ENCODE results near the gene ACOX1.

The ACOX1 gene

GRCh38 chr17:75925912-75926311, 53.1 kb downstream of the ACOX1 start:
- no peak for TF ChIP-seq EZH2 (optimal IDR thresholded peaks at IDR 0.05; ENCODE audit: low read depth, low read length)
- Histone ChIP-seq H3K27ac (ENCODE audit: low read length) (no peak overlapping the region), H3K9me2 (replicated peaks; ENCODE audit: insufficient read depth, low read length) (no peaks in the 10 kb centered on the region), H4K20me1 (ENCODE audit: insufficient read depth, low read length) (no peaks in the 10 kb centered on the region), H3F3A (ENCODE audit: insufficient read depth, low read length) (no peaks in the 10 kb centered on the region), H3K4me1 (ENCODE audit: low read length) (no peaks in the 10 kb centered on the region), H3K27me3 (replicated peaks; ENCODE audit: insufficient read depth, low read length) (no peaks in the 10 kb centered on the region), H3K4me2 (ENCODE audit: low read depth, low read length) (no peak overlapping the region), H3K79me2 (ENCODE audit: low read length) (no peaks in the 10 kb centered on the region), H3K36me3 (replicated peaks; ENCODE audit: insufficient read depth, low read length) (no peaks in the 10 kb centered on the region), H3K4me3 (ENCODE audit: low read length) (no peak overlapping the region), H2AFZ (ENCODE audit: low read length) (no peak overlapping the region), H3K9ac (ENCODE audit: low read length) (no peak overlapping the region), H3K9me3 (replicated peaks; ENCODE audit: insufficient read depth, low read length) (no peaks in the 10 kb centered on the region)
- no peak for DNase-seq

GRCh38 chr17:75925103-75925502, 53.9 kb downstream of the ACOX1 start:
- Histone ChIP-seq H3K9ac (ENCODE audit: low read length) (no peak overlapping the region), H3K27ac (ENCODE audit: low read length) (no peak overlapping the region), H3K9me3 (replicated peaks; ENCODE audit: insufficient read depth, low read length) (no peaks in the 10 kb centered on the region)

GRCh38 chr17:75922963-75923874, 55.7 kb downstream of the ACOX1 start:
- H3K27ac ChIP-seq (ENCODE audit: low read length) = no peak overlapping the region
- no peaks in the 10 kb centered on the region for H3K9me2 ChIP-seq (replicated peaks; ENCODE audit: insufficient read depth, low read length)
- H3K9ac ChIP-seq (ENCODE audit: low read length) = no peak overlapping the region
- TF ChIP-seq EZH2 (optimal IDR thresholded peaks at IDR 0.05; ENCODE audit: low read depth, low read length) (no peak), EZH2phosphoT487 (IDR thresholded peaks at IDR 0.05; ENCODE audit: low read length) (no peak), CTCF (IDR thresholded peaks at IDR 0.05; ENCODE audit: low read length) (no peak)
- no peak for DNase-seq
- H2AFZ ChIP-seq (ENCODE audit: low read length) = no peak overlapping the region
- no peaks in the 10 kb centered on the region for H3K4me1 ChIP-seq (ENCODE audit: low read length)
- no peaks in the 10 kb centered on the region for H3F3A ChIP-seq (ENCODE audit: insufficient read depth, low read length)
- H3K36me3 ChIP-seq (replicated peaks; ENCODE audit: insufficient read depth, low read length) = no peaks in the 10 kb centered on the region
- no peaks in the 10 kb centered on the region for H3K79me2 ChIP-seq (ENCODE audit: low read length)
- H3K9me3 ChIP-seq (replicated peaks; ENCODE audit: insufficient read depth, low read length) = no peaks in the 10 kb centered on the region
- H3K27me3 ChIP-seq (replicated peaks; ENCODE audit: insufficient read depth, low read length) = no peaks in the 10 kb centered on the region
- no peak overlapping the region for H3K4me3 ChIP-seq (ENCODE audit: low read length)
- H3K4me2 ChIP-seq (ENCODE audit: low read depth, low read length) = no peak overlapping the region
- no peaks in the 10 kb centered on the region for H4K20me1 ChIP-seq (ENCODE audit: insufficient read depth, low read length)

More at GRCh38 chr17:75925103-75925502, 53.9 kb downstream of the ACOX1 start:
- H3K27me3 ChIP-seq (replicated peaks; ENCODE audit: insufficient read depth, low read length) = no peaks in the 10 kb centered on the region
- TF ChIP-seq EZH2phosphoT487 (IDR thresholded peaks at IDR 0.05; ENCODE audit: low read length) (no peak), CTCF (IDR thresholded peaks at IDR 0.05; ENCODE audit: low read length) (no peak), EZH2 (optimal IDR thresholded peaks at IDR 0.05; ENCODE audit: low read depth, low read length) (no peak)
- no peaks in the 10 kb centered on the region for H3K79me2 ChIP-seq (ENCODE audit: low read length)
- no peaks in the 10 kb centered on the region for H3K9me2 ChIP-seq (replicated peaks; ENCODE audit: insufficient read depth, low read length)
- no peaks in the 10 kb centered on the region for H3K36me3 ChIP-seq (replicated peaks; ENCODE audit: insufficient read depth, low read length)
- no peaks in the 10 kb centered on the region for H4K20me1 ChIP-seq (ENCODE audit: insufficient read depth, low read length)
- no peaks in the 10 kb centered on the region for H3F3A ChIP-seq (ENCODE audit: insufficient read depth, low read length)
- H3K4me1 ChIP-seq (ENCODE audit: low read length) = no peaks in the 10 kb centered on the region
- no peak overlapping the region for H3K4me2 ChIP-seq (ENCODE audit: low read depth, low read length)
- no peak for DNase-seq
- H3K4me3 ChIP-seq (ENCODE audit: low read length) = no peak overlapping the region
- no peak overlapping the region for H2AFZ ChIP-seq (ENCODE audit: low read length)

Measured in MM.1S (cell line).